T-helper 17 cell (primary cell): Measurements from ENCODE around the gene PALLD. TPM values are rescaled to one million over a fixed set of nuclear protein-coding genes. Genes with fewer than 3 reads are reported as not detected.
"Not testable (repeated sequence)": the region's sequence is repeated elsewhere in the genome, so short reads cannot be mapped to it uniquely, and the experiment has no call there.

Experiments used
- ATAC-seq: fragments of 150-1000 bp; cut with Tn5 transposase; 2 replicates; pipeline ENCODE4 v1.10.0; 2021; ENCODE audit warnings: mild to moderate bottlenecking, moderate library complexity
- DNase-seq, 3 donors: peaks; one replicate each; pipeline versions ENCODE4 v3.0.0 to v3.0.0-alpha.2; 2020 to 2021
- H3K9me3 ChIP-seq: one replicate; pipeline ENCODE4 v1.7.0; 2013; ENCODE audit warnings: low read length, mild to moderate bottlenecking; ENCODE audit not compliant: control insufficient read depth, poor library complexity, severe bottlenecking
- H3K27ac Mint-ChIP-seq: one replicate; pipeline ENCODE4 v1.8.0; 2022; ENCODE audit warnings: mild to moderate bottlenecking, moderate library complexity, mixed read lengths
- H3K27me3 Mint-ChIP-seq: one replicate; pipeline ENCODE4 v1.8.0; 2022; ENCODE audit warnings: mixed read lengths
- H3K36me3 Mint-ChIP-seq: one replicate; pipeline ENCODE4 v1.8.0; 2022; ENCODE audit warnings: low read depth, mixed read lengths
- H3K4me1 Mint-ChIP-seq: one replicate; pipeline ENCODE4 v1.8.0; 2022; ENCODE audit warnings: mild to moderate bottlenecking, mixed read lengths
- H3K4me3 Mint-ChIP-seq: one replicate; pipeline ENCODE4 v1.8.0; 2022; ENCODE audit warnings: mild to moderate bottlenecking, moderate library complexity, mixed read lengths
- total RNA-seq, 4 donors: library from RNA in 2 of 4; stranded (reverse) in 2 of 4; gene quantifications; one replicate each; pipeline ENCODE4 v1.2.3 and lab custom pipeline; 2022 to 2026

PALLD gene
- total RNA-seq, 2 donors from 2014 or later = 0.26 to 0.67 TPM

DNA sequence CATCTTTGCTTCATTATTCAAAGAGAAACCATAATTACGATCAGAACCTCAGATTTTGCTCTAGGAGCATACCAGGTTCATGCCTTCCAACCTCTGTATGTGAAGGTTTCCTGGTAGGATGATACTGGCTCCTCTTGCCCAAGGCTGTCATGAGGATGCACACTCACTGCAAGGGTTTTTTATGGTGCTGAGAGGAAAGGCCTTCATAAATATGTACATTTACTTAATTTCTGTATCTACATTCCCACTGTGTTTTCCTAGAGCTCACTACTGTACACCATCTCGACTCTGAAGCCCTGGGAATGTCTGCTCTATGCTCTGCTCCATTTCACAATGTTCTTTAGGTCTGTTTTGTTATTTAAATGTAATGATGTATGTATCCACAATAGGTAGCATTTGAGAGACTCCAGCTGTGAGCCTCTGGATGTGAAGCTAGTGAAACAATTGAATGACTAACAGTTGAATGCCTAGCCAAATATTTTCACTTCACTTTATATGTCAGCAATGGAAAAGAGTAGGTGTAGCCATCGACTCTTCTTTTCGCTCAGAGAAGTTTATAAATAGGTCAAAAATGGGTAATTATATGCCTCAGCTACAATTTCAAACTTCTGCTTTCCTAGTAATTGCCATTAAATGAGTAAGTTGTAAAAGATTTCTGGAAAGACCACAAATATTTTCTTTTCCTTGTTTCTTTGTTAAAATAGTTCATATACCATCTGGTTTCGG lies 228.0 kb downstream of the PALLD start:
- no peak for DNase-seq
- no peak for ATAC-seq

DNA sequence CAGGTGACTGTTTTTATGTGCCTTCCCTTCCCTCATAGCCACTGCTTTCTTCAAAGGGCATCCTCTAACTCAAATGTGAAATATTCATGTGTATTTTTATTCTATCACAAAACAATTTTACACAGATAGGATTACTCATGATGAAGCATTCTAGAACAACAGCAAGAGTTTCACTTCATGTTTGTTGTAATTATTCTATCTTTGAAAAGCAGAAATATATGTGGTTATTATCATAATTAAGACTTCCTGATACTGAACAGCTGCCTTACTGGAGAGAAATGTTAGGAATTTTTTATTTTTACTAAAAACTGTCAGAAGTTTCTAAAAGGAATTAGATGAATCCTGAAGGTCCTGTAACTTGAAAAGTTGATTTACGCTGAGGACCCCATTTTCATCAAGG lies 229.1 kb downstream of the PALLD start:
- Mint-ChIP-seq H3K4me3 (no peak overlapping the region), H3K27ac (no peak overlapping the region), H3K27me3 (peaks cover 2% of the 10 kb centered on the region), H3K4me1 (peaks cover 5% of the 10 kb centered on the region), H3K36me3 (no peaks in the 10 kb centered on the region)
- DNase-seq (no peak), ATAC-seq (no peak)
- no peaks in the 10 kb centered on the region for H3K9me3 ChIP-seq

More for the DNA sequence above, 228.0 kb downstream of the PALLD start:
- H3K4me3 Mint-ChIP-seq = no peak overlapping the region
- H3K36me3 Mint-ChIP-seq = no peaks in the 10 kb centered on the region
- no peaks in the 10 kb centered on the region for H3K27me3 Mint-ChIP-seq
- H3K4me1 Mint-ChIP-seq = peaks cover 5% of the 10 kb centered on the region
- H3K9me3 ChIP-seq = no peaks in the 10 kb centered on the region
- H3K27ac Mint-ChIP-seq = no peak overlapping the region

DNA sequence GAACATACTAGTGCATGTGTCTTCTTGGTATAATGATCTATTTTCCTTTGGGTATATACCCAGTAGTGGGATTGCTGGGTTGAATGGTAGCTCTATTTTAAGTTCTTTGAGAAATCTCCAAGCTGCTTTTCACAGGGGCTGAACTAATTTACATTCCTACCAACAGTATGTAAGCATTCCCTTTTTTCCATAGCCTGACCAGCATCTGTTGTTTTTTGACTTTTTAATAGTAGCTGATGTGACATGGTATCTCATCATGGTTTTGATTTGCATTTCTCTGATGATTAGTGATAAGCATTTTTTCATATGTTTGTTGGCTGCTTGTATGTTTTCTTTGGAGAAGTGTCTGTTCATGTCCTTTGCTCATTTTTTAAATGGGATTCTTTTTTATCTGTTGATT lies 230.3 kb downstream of the PALLD start:
- not testable (repeated sequence) for H3K9me3 ChIP-seq, H3K4me1 Mint-ChIP-seq, ATAC-seq, H3K36me3 Mint-ChIP-seq, DNase-seq, H3K4me3 Mint-ChIP-seq, H3K27ac Mint-ChIP-seq, H3K27me3 Mint-ChIP-seq

DNA sequence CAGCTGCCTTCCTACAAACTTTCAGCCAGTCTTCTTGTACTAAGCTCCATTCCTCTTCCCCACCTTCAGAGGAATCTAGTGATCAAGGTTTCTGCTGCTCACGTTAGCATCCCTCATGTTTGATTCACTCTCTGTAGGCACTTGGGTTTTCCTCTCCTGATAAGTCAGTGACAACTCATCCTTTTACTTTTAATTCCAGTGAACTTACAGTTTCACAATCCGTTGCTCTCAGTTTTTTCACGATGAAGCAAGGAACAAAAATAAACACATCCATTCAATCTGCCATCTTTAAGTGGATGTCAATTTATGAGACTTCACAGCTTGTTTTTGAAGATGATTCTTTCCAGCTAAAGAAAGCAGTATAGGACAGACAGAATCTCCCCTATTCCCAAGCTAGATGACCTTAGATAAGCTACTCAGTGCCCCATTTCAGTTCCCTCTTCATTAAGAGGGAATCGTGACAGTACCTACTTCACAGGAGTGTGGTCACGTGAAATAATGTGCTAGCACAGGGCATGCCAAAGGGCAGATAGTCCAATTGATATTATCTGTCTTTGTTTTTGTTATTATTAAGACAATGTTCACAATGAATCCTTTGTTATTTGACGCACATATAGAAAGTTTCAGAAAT lies 234.3 kb downstream of the PALLD start:
- Mint-ChIP-seq H3K36me3 (no peaks in the 10 kb centered on the region), H3K27ac (no peak overlapping the region), H3K27me3 (peaks cover 18% of the 10 kb centered on the region), H3K4me1 (no peaks in the 10 kb centered on the region), H3K4me3 (no peak overlapping the region)
- no peaks in the 10 kb centered on the region for H3K9me3 ChIP-seq
- DNase-seq (no peak), ATAC-seq (no peak)

DNA sequence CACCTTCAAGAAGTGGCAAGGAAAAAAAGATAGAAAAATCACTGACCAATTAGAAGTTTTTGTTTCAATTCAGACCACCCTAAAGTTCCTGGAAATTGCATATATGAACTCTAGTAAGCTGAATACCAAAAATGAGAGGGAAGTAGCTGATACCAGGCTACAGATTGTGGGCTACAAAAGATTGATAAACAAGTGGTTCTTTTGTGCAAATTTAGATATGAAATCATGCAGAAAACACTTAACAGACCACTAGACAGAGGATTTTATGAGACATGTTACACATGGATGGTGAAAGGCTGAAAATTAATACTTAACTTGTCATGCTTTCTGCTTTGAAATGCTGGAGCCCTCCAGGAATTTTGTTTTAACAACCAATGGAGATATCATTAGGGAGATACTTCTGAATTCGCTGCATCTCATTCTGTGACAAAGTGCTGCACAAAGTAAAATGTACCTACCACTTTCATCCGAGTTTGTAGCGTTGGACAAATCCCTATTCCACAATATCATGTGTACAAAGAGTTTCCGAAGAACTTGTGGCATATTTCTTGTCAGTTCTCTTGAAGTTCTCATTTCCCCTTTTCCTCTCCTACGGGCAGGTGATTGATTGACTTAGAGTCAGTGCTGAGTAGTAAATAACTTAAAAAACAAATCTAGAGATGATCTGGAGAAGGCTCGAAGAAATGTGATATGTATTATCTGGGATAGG lies 235.0 kb downstream of the PALLD start:
- DNase-seq (no peak), ATAC-seq (no peak)
- Mint-ChIP-seq H3K27me3 (peaks cover 18% of the 10 kb centered on the region), H3K27ac (no peak overlapping the region), H3K4me3 (no peak overlapping the region), H3K4me1 (no peaks in the 10 kb centered on the region), H3K36me3 (no peaks in the 10 kb centered on the region)
- no peaks in the 10 kb centered on the region for H3K9me3 ChIP-seq

DNA sequence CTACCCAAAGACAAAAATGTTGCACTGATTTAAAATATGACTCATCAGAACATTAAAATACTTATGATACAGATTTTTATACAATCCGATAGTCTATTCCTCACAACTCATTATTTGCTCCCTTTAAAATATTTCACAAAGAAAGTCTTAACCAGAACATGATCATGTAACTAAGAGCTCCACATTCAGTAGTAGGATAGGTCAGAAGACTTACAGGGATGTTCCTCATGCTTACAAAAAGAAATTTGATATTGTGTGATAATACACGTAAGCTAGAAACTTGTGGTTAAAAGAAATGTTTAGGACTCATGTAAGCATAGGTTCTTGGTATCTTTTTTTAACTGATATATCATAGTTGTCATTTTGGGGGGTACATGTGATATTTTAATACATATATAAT lies 235.9 kb downstream of the PALLD start:
- H3K27ac Mint-ChIP-seq = no peak overlapping the region
- H3K4me3 Mint-ChIP-seq = no peak overlapping the region
- no peaks in the 10 kb centered on the region for H3K4me1 Mint-ChIP-seq
- DNase-seq (no peak), ATAC-seq (no peak)
- peaks cover 19% of the 10 kb centered on the region for H3K27me3 Mint-ChIP-seq
- no peaks in the 10 kb centered on the region for H3K36me3 Mint-ChIP-seq
- H3K9me3 ChIP-seq = no peaks in the 10 kb centered on the region

DNA sequence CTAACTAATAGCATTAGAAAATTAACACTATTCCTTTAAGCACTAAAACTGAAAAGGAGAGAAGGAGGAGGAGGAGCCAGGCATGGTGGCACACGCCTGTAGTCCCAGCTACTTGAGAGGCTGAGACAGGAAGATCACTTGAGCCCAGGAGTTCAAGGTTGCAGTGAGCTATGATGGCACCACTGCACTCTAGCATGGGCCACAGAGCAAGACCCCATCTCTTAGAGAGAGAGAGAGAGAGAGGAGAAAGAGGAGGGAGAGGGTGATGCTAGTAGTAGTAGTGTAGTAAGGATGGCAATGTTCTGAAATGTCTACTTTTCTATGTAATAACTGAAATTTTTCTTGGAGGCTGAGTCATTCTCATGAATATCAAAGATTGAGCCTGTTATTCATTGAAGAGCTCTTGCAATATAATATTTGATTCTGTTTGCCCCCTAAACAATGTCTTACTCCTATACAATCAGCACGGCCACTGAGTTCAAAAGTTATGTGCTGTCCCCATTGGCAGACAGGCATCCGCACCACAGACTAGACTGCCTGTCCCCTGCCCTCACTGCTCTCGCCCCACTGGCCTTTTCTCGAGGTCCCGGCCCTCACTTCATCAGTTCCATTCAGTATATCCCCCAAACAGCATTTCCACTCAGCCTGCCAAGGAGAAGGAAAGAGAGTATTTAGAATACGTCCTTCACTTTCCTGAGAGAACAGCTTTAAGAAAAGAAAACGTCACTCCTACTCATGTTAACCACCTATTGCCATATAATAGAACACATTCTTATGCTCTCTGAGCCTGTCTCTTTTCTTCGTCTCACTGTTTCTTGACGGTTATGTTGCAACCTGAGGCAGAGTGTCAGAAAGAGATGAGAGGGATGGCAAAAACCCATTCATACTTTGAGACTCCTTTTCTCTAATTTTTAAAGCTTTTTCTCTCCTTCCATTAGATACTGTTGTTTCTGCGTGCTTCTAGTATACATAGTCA lies 238.1 kb downstream of the PALLD start:
- no peaks in the 10 kb centered on the region for H3K9me3 ChIP-seq
- ATAC-seq = no peak
- DNase-seq = no peak
- peaks cover 27% of the 10 kb centered on the region for H3K27me3 Mint-ChIP-seq
- H3K4me1 Mint-ChIP-seq = no peaks in the 10 kb centered on the region
- no peak overlapping the region for H3K4me3 Mint-ChIP-seq
- H3K36me3 Mint-ChIP-seq = no peaks in the 10 kb centered on the region
- no peak overlapping the region for H3K27ac Mint-ChIP-seq

DNA sequence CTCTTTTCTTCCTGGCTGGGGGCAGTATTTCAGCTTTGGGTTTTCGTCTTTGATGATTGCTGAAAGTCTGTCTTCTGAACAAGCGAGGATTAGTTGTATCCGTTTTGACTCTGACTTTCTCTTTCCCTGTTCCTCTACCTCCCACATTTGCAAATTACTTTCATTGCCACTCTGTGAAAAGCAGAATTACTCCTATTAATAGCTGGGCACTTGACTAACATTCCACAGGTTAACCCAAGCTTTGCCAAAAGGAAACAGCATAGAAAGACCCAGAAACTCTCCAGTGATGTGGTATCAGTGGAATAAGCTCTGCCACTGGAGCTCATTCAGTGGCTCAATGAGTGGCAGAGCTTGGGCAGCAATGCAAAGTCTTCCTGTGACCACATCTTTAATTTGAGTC lies 238.9 kb downstream of the PALLD start:
- ATAC-seq = no peak
- no peaks in the 10 kb centered on the region for H3K4me1 Mint-ChIP-seq

DNA sequence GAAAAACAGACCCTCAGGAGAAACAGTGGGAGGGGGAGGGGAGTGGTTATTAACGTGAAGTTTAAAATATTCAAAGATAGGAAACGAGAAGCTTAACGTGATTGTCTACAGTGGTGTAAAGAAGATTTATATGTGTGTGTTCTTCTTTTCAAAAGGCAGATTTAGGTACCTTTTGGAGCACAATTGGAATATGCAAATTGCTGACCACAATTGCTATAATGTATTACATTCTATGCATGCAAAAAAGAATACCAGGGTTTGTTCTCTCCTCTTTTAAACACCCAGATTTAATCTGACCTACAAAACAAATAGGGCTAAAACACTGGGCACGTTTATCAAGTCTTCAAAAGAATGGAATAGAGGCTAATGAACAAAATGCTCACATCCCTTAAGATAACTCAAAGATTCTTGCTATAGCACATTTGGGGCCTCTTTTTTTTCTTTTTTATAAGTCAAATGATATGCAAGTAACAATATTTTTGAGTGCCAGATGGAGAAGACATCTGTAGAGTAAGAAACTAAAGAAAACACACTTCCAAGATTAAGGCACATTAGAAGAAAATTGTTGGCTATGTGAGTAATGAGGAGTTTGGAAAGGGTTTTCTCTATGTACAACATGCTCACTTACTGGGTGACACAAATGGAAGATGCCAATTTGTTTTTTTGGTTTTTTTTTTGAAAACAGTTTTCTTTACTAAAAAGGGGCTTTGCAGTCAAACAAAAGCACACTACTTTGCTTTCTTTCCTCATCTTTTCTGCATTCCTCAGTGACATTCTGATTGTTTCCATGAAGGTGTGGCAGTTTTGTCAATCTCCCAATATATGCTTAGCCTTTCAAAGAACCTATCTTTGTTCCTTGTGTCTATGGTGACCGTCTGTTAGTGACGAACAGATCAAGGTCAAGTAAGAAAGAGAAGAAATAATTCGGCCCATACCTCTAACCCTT lies 240.3 kb downstream of the PALLD start:
- no peaks in the 10 kb centered on the region for H3K9me3 ChIP-seq
- no peaks in the 10 kb centered on the region for H3K4me1 Mint-ChIP-seq
- no peak overlapping the region for H3K27ac Mint-ChIP-seq
- H3K4me3 Mint-ChIP-seq = no peak overlapping the region
- H3K36me3 Mint-ChIP-seq = no peaks in the 10 kb centered on the region
- H3K27me3 Mint-ChIP-seq = peaks cover 31% of the 10 kb centered on the region
- ATAC-seq (no peak), DNase-seq (no peak)

More for the DNA sequence above, 238.9 kb downstream of the PALLD start:
- Mint-ChIP-seq H3K36me3 (no peaks in the 10 kb centered on the region), H3K4me3 (no peak overlapping the region), H3K27ac (no peak overlapping the region), H3K27me3 (peaks cover 27% of the 10 kb centered on the region)
- no peak for DNase-seq
- H3K9me3 ChIP-seq = no peaks in the 10 kb centered on the region

DNA sequence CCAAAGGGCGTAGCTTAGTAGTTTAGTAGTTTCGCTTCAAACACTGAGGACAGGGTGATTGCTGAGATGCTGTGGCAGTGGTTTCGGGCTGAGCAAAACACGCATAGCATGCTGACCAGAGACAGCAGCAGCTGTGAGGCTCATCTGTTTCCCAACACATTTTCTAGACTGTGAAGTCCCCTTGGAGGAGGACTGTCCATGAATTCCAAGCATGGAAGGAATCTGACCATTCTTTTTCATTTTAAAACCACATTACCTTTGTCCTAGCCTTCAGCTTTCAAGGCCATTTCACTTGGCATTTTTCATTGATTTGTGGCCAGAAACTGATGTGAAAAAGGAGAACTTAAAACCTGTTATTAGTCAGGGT lies 240.9 kb downstream of the PALLD start:
- Mint-ChIP-seq H3K36me3 (no peaks in the 10 kb centered on the region), H3K27me3 (peaks cover 34% of the 10 kb centered on the region), H3K4me3 (no peak overlapping the region), H3K27ac (no peak overlapping the region), H3K4me1 (no peaks in the 10 kb centered on the region)
- no peak for DNase-seq
- ATAC-seq = no peak
- no peaks in the 10 kb centered on the region for H3K9me3 ChIP-seq

DNA sequence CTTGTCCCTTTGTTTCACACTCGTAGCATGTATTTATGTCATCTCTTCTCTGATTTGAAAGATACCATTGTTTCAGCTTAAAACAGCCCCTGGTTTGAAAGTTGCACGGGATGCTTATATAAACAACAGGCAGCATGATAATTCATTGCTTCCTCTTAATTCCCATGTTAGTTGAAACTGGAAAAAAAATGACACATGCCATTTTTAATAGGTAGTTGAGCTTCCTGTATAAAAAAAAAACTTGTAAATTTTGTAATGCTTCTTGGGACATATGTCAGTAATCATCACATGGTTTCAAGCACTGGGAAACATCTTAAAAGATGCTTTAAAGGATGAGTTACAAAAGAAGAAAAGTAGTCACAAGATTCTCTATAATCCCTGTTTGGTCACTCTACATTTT lies 243.0 kb downstream of the PALLD start:
- ATAC-seq = no peak
- peaks cover 34% of the 10 kb centered on the region for H3K27me3 Mint-ChIP-seq
- H3K36me3 Mint-ChIP-seq = no peaks in the 10 kb centered on the region
- H3K9me3 ChIP-seq = no peaks in the 10 kb centered on the region
- no peak overlapping the region for H3K4me3 Mint-ChIP-seq
- H3K27ac Mint-ChIP-seq = no peak overlapping the region
- no peak for DNase-seq
- no peaks in the 10 kb centered on the region for H3K4me1 Mint-ChIP-seq

DNA sequence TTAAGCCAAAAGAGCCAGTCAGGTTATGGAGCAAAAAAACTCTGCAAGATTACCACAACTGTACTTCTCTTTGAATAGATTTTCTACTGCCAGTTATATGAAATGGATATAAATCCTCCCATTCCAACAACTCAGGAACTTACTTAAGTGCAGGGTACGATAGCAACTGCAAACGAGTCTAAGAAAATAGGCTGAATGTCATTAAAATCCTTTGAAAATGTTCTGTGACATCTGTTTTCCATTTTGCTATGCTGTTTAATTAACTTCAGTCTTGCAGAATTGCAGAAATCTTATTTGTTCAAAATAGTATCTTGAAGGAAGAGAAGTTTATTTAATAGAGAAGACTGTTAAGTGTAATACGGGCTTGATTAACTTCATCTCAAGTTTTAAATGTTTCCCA lies 243.8 kb downstream of the PALLD start:
- no peaks in the 10 kb centered on the region for H3K9me3 ChIP-seq
- no peak for DNase-seq

More for the DNA sequence above, 243.8 kb downstream of the PALLD start:
- H3K4me1 Mint-ChIP-seq = no peaks in the 10 kb centered on the region
- H3K27ac Mint-ChIP-seq = no peak overlapping the region
- H3K4me3 Mint-ChIP-seq = no peak overlapping the region
- H3K36me3 Mint-ChIP-seq = no peaks in the 10 kb centered on the region
- no peak for ATAC-seq
- H3K27me3 Mint-ChIP-seq = peaks cover 28% of the 10 kb centered on the region
